ENCODE measurements around the gene RSPRY1.

RSPRY1 gene

DNA sequence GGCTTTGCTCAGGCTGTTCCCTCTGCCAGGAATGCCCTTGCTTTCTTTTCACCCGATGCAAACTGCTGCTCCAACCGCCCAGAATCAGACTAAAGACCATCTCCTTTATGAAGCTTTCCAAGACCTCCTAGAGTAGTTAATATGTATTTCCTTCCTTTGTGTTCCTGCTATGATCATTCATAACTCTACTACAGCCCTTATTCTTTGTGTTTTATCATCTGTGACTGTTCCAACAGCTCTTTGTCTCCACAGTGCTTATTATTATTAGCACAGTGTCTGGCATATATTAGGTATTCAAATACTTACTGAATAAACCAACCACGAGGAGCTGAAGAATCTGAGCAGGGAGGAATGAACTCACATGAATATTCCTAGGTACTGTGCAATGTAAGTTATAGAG lies 7.9 kb upstream of the RSPRY1 start:
- TF ChIP-seq SIN3A (IDR thresholded peaks at IDR 0.05; ENCODE audit: borderline replicate concordance, insufficient read depth, low read length) (no peak), POLR2AphosphoS5 (IDR thresholded peaks at IDR 0.05; ENCODE audit: low read depth, low read length) (no peak), FOXP2 (optimal IDR thresholded peaks at IDR 0.05; ENCODE audit: borderline replicate concordance, extremely low read depth, extremely low read length, insufficient read depth) (no peak), TAF1 (IDR thresholded peaks at IDR 0.05; ENCODE audit: borderline replicate concordance, insufficient read depth, low read length) (no peak)
- TF ChIP-seq, protein P1, sequence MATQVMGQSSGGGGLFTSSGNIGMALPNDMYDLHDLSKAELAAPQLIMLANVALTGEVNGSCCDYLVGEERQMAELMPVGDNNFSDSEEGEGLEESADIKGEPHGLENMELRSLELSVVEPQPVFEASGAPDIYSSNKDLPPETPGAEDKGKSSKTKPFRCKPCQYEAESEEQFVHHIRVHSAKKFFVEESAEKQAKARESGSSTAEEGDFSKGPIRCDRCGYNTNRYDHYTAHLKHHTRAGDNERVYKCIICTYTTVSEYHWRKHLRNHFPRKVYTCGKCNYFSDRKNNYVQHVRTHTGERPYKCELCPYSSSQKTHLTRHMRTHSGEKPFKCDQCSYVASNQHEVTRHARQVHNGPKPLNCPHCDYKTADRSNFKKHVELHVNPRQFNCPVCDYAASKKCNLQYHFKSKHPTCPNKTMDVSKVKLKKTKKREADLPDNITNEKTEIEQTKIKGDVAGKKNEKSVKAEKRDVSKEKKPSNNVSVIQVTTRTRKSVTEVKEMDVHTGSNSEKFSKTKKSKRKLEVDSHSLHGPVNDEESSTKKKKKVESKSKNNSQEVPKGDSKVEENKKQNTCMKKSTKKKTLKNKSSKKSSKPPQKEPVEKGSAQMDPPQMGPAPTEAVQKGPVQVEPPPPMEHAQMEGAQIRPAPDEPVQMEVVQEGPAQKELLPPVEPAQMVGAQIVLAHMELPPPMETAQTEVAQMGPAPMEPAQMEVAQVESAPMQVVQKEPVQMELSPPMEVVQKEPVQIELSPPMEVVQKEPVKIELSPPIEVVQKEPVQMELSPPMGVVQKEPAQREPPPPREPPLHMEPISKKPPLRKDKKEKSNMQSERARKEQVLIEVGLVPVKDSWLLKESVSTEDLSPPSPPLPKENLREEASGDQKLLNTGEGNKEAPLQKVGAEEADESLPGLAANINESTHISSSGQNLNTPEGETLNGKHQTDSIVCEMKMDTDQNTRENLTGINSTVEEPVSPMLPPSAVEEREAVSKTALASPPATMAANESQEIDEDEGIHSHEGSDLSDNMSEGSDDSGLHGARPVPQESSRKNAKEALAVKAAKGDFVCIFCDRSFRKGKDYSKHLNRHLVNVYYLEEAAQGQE (IDR thresholded peaks at IDR 0.05; ENCODE audit: insufficient read depth in 1 of 2, low read depth in 2 of 2, low read length in 2 of 2) = no peak

DNA sequence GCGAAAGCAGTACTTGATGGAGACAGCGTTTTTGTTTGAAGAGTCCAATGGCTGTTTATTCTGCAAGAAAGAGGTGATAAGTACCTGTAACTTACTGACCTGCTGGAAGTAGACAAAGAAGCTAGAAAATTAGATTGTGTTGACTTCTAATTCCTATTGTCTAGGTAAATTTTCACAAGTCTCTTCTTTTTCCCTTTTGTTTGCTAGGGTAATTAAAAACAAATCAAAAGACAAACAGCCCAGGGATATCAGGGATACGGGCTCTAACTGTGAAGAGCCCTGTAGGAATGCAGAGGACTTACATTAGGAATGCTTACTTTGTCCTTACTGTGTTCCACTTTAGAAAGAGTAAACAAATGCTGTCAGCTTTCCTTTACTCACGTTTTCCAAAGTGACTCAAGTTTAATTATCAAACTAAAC lies 7.3 kb upstream of the RSPRY1 start:
- TF ChIP-seq TAF1 (IDR thresholded peaks at IDR 0.05; ENCODE audit: borderline replicate concordance, insufficient read depth, low read length) = no peak
- no peak for TF ChIP-seq SIN3A (IDR thresholded peaks at IDR 0.05; ENCODE audit: borderline replicate concordance, insufficient read depth, low read length)
- no peak for TF ChIP-seq FOXP2 (optimal IDR thresholded peaks at IDR 0.05; ENCODE audit: borderline replicate concordance, extremely low read depth, extremely low read length, insufficient read depth)
- no peak for TF ChIP-seq POLR2AphosphoS5 (IDR thresholded peaks at IDR 0.05; ENCODE audit: low read depth, low read length)
- TF ChIP-seq, protein P1 (IDR thresholded peaks at IDR 0.05; ENCODE audit: insufficient read depth in 1 of 2, low read depth in 2 of 2, low read length in 2 of 2) = no peak

DNA sequence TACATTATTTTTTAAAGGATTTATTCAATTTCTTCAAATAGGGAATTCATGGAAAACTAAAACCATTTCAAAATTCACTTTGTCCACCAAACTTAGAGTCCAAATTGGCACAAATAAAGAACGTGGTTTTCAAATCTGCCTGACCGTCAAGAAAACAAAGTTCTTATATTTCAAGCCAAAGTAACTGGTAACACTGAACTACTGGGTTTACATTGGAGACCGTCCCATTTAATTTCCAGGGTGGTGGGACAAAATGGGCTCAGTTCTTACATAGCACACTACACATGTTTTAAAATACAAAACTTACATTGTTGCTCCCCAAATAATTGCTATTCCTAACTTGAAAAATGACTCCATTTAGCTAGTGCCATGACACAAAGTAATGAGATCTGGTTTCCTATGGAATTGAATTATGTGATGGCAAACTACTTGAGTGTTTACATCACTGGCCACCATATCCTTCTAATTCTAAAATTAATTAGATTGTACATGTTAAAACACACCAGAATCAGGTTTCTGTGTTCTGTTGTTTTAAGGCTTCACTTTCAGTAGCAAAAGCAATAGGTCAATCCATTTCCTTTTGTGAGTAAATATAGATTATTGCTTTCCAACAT lies 6.8 kb upstream of the RSPRY1 start:
- TF ChIP-seq, protein P1 (IDR thresholded peaks at IDR 0.05; ENCODE audit: insufficient read depth in 1 of 2, low read depth in 2 of 2, low read length in 2 of 2) = no peak
- TF ChIP-seq POLR2AphosphoS5 (IDR thresholded peaks at IDR 0.05; ENCODE audit: low read depth, low read length) (no peak), FOXP2 (optimal IDR thresholded peaks at IDR 0.05; ENCODE audit: borderline replicate concordance, extremely low read depth, extremely low read length, insufficient read depth) (no peak), SIN3A (IDR thresholded peaks at IDR 0.05; ENCODE audit: borderline replicate concordance, insufficient read depth, low read length) (no peak), TAF1 (IDR thresholded peaks at IDR 0.05; ENCODE audit: borderline replicate concordance, insufficient read depth, low read length) (no peak)

DNA sequence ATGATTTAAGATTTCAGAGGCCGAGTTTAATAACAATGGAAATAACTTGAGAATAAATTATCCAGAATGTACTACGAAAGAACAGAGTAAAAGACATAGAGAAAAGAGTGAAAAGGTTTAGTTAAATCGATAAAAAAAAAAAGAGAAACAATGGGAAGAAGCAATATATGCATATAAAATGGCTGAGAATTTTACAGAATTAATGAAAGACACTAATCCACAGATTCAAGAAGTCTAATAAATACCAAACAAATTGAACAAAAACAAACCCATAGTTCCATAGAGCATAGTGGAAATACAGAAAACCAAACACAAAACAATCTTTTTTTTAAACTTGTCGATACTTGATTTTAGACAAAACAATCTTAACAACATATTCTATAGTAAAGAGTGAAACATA lies 2.0 kb upstream of the RSPRY1 start:
- no peak for TF ChIP-seq SIN3A (IDR thresholded peaks at IDR 0.05; ENCODE audit: borderline replicate concordance, insufficient read depth, low read length)
- TF ChIP-seq, protein P1 (IDR thresholded peaks at IDR 0.05; ENCODE audit: insufficient read depth in 1 of 2, low read depth in 2 of 2, low read length in 2 of 2) = no peak
- TF ChIP-seq TAF1 (IDR thresholded peaks at IDR 0.05; ENCODE audit: borderline replicate concordance, insufficient read depth, low read length) = no peak
- no peak for TF ChIP-seq POLR2AphosphoS5 (IDR thresholded peaks at IDR 0.05; ENCODE audit: low read depth, low read length)
- no peak for TF ChIP-seq FOXP2 (optimal IDR thresholded peaks at IDR 0.05; ENCODE audit: borderline replicate concordance, extremely low read depth, extremely low read length, insufficient read depth)
